GM12872 (cell line): ENCODE results near the gene IL1F10.

ENCODE experiments used
- CTCF ChIP-seq: IDR thresholded peaks from 3 replicates; pipeline ENCODE4 v1.5.1; 2011; ENCODE audit warnings: low read depth, mild to moderate bottlenecking, low read length, moderate library complexity; ENCODE audit not compliant: insufficient read depth

Gene IL1F10

GRCh38 chr2:113105047-113105785, 37.4 kb downstream of the IL1F10 start:
- TF ChIP-seq CTCF = no peak

- no peak for TF ChIP-seq CTCF
Measured at GRCh38 chr2:113111121-113111520, 43.4 kb downstream of the IL1F10 start.

GRCh38 chr2:113111823-113112287, 44.1 kb downstream of the IL1F10 start:
- TF ChIP-seq CTCF = no peak

- no peak for TF ChIP-seq CTCF
Measured at GRCh38 chr2:113112441-113112840, 44.7 kb downstream of the IL1F10 start.

GRCh38 chr2:113112871-113113270, 45.1 kb downstream of the IL1F10 start:
- no peak for TF ChIP-seq CTCF

GRCh38 chr2:113113807-113114206, 46.0 kb downstream of the IL1F10 start:
- TF ChIP-seq CTCF = no peak

GRCh38 chr2:113114224-113114945, 46.6 kb downstream of the IL1F10 start:
- no peak for TF ChIP-seq CTCF
